HepG2 (cell line): ENCODE data around the gene FCN3. TPM values are rescaled to one million over a fixed set of nuclear protein-coding genes. Genes with fewer than 3 reads are reported as not detected.
A peak's percentile ranks its signal among the peaks of the same experiment; 100 is the strongest.

Experiments used
- FOXP4 ChIP-seq: sonication (generic); formaldehyde crosslinking; IDR thresholded peaks from 2 replicates; pipeline ENCODE4 v1.4.0; 2020; ENCODE audit warnings: missing genetic modification reagents
- RCOR2 ChIP-seq: IDR thresholded peaks from 2 replicates; pipeline ENCODE4 v1.6.1; 2016; ENCODE audit warnings: missing biosample characterization, missing genetic modification reagents
- ZFP37 ChIP-seq: sonication (generic); formaldehyde crosslinking; IDR thresholded peaks from 2 replicates; pipeline ENCODE4 v1.4.0; 2020; ENCODE audit warnings: missing genetic modification reagents, borderline replicate concordance
- ZNF317 ChIP-seq: sonication (generic); formaldehyde crosslinking; IDR thresholded peaks from 2 replicates; pipeline ENCODE4 v1.5.0; 2020; ENCODE audit warnings: mild to moderate bottlenecking, missing genetic modification reagents
- ZNF414 ChIP-seq: sonication (generic); formaldehyde crosslinking; IDR thresholded peaks from 2 replicates; pipeline ENCODE4 v1.5.0; 2020; ENCODE audit warnings: missing genetic modification reagents
- polyA plus RNA-seq, 8 experiments: library from polyadenylated mRNA; depleted of rRNA in 3 of 8; stranded (reverse) in 7 of 8; unstranded in 1 of 8; fragments of >200 nt; fragmentation: Illumina TruSeq in 4 of 8; extraction: Trizol in 4 of 8; gene quantifications; 2 replicates each; pipeline versions ENCODE4 v1.2.1 to v1.2.3, GENCODE V29; 2011 to 2016; ENCODE audit warnings: low read depth in 4 of 8, missing spikeins in 1 of 8, mixed read lengths in 1 of 8; ENCODE audit not compliant: insufficient read depth in 1 of 8
- total RNA-seq, 5 experiments: library from RNA; depleted of rRNA; stranded (reverse); fragments of >200 nt; fragmentation: Illumina TruSeq; extraction: Trizol; gene quantifications; 2 replicates each; pipeline ENCODE4 v1.2.3, GENCODE V29; 2016; ENCODE audit warnings: low read depth in 1 of 5
- TF ChIP-seq, protein P1 (sequence below), 2 experiments: fragments of 450-650 bp in 1 of 2; sonication (generic) in 1 of 2; formaldehyde crosslinking in 1 of 2; IDR thresholded peaks; 2 replicates each; pipeline versions ENCODE4 v1.6.1 to v1.8.0; 2016 to 2022; ENCODE audit warnings: antibody characterized with exemption in 1 of 2, mild to moderate bottlenecking in 1 of 2, missing genetic modification reagents in 1 of 2
- TF ChIP-seq, protein P2 (sequence below), 2 experiments: sonication (generic) in 1 of 2; formaldehyde crosslinking in 1 of 2; IDR thresholded peaks; 2 replicates each; pipeline versions ENCODE4 v1.4.0 to v1.6.1; 2016 to 2020; ENCODE audit warnings: borderline replicate concordance in 1 of 2, low read depth in 1 of 2, mild to moderate bottlenecking in 1 of 2, missing genetic modification reagents in 1 of 2

FCN3 gene
- total and polyA plus RNA-seq, 2 of the 13 experiments (the other 11 are each of a cell fraction or from before 2014, with no cell fraction given), result not detected

GRCh38 chr1:27321813-27322568, 52.6 kb downstream of the FCN3 start, which contains the start of gene TMEM222 (continued):
- TF ChIP-seq, protein P1, sequence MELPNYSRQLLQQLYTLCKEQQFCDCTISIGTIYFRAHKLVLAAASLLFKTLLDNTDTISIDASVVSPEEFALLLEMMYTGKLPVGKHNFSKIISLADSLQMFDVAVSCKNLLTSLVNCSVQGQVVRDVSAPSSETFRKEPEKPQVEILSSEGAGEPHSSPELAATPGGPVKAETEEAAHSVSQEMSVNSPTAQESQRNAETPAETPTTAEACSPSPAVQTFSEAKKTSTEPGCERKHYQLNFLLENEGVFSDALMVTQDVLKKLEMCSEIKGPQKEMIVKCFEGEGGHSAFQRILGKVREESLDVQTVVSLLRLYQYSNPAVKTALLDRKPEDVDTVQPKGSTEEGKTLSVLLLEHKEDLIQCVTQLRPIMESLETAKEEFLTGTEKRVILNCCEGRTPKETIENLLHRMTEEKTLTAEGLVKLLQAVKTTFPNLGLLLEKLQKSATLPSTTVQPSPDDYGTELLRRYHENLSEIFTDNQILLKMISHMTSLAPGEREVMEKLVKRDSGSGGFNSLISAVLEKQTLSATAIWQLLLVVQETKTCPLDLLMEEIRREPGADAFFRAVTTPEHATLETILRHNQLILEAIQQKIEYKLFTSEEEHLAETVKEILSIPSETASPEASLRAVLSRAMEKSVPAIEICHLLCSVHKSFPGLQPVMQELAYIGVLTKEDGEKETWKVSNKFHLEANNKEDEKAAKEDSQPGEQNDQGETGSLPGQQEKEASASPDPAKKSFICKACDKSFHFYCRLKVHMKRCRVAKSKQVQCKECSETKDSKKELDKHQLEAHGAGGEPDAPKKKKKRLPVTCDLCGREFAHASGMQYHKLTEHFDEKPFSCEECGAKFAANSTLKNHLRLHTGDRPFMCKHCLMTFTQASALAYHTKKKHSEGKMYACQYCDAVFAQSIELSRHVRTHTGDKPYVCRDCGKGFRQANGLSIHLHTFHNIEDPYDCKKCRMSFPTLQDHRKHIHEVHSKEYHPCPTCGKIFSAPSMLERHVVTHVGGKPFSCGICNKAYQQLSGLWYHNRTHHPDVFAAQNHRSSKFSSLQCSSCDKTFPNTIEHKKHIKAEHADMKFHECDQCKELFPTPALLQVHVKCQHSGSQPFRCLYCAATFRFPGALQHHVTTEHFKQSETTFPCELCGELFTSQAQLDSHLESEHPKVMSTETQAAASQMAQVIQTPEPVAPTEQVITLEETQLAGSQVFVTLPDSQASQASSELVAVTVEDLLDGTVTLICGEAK (IDR thresholded peaks at IDR 0.05), result peak; percentile 93
- TF ChIP-seq, protein P1 (CRISPR knock-in tag; IDR thresholded peaks at IDR 0.05), result peak; percentile 87
- TF ChIP-seq ZNF317, result peak; percentile 78
- TF ChIP-seq, protein P2, sequence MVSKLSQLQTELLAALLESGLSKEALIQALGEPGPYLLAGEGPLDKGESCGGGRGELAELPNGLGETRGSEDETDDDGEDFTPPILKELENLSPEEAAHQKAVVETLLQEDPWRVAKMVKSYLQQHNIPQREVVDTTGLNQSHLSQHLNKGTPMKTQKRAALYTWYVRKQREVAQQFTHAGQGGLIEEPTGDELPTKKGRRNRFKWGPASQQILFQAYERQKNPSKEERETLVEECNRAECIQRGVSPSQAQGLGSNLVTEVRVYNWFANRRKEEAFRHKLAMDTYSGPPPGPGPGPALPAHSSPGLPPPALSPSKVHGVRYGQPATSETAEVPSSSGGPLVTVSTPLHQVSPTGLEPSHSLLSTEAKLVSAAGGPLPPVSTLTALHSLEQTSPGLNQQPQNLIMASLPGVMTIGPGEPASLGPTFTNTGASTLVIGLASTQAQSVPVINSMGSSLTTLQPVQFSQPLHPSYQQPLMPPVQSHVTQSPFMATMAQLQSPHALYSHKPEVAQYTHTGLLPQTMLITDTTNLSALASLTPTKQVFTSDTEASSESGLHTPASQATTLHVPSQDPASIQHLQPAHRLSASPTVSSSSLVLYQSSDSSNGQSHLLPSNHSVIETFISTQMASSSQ (IDR thresholded peaks at IDR 0.05; ENCODE audit: low read depth), result peak; percentile 27; the same call in 1 of the 2 replicates
- TF ChIP-seq, protein P2 (CRISPR knock-in tag; IDR thresholded peaks at IDR 0.05; ENCODE audit: borderline replicate concordance), result peak; percentile 68; the same call in 1 of the 2 replicates
- peak; percentile 91 for TF ChIP-seq ZNF414
- no peak for TF ChIP-seq ZFP37 (CRISPR knock-in tag)
- TF ChIP-seq FOXP4 (CRISPR knock-in tag), result peak; percentile 42; the same call in 1 of the 2 replicates
- TF ChIP-seq RCOR2 (CRISPR knock-in tag), result peak; percentile 38; the same call in 1 of the 2 replicates
